GM18861 (cell line): ENCODE measurements around the gene TSPO2.

Experiments used
- ATAC-seq: cut with Tn5 transposase; IDR thresholded peaks from one replicate; pipeline ENCODE4 v1.9.1; 2021; ENCODE audit not compliant: unreplicated experiment

Gene TSPO2

GRCh38 chr6:41074692-41075436 is 32.6 kb downstream of the TSPO2 start:
- no peak for ATAC-seq

DNA sequence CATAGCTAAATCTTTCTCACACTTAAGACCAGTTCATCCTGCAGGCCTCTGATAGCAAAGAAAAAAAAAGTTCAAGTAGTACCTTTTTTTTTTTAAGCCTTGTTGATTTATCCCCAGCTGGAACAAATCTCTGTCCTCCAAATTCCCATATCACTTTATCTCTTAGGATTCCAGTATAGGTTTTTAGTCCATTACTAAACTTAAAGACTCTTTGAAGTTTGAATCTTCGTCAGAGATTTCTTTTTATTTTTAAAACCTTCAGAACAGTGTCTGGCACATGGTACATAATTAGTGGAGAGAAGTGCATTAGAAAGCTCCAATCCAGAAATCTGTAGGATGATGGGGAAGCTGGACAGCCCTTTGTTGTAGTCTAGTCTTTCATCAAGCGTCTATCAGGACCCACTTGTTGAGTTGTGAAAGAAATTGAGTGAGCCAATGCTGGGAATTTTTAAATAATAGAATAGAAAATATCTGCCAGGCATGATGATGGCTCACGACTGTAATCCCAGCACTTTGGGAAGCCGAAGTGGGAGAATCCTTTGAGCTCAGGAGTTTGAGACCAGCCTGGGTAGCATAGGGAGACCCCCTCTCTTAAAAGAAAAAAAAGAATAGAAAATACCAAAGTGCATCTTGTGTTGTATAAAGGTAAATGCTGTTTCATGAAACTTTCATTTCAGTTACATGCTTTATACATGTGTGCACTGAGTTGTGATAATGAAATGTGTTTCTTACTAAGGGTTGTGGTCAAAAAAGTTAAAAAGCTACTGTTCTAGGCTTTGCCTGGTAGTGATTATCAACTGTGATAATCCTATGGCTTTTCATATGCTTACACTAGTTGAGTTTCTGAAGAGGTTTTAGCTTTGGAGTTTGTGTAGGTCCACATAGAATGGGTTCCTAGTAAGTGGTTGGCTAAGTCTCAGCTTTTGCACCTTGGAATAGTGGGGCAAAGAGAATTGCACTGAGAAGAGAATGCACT is 33.7 kb downstream of the TSPO2 start:
- no peak for ATAC-seq

DNA sequence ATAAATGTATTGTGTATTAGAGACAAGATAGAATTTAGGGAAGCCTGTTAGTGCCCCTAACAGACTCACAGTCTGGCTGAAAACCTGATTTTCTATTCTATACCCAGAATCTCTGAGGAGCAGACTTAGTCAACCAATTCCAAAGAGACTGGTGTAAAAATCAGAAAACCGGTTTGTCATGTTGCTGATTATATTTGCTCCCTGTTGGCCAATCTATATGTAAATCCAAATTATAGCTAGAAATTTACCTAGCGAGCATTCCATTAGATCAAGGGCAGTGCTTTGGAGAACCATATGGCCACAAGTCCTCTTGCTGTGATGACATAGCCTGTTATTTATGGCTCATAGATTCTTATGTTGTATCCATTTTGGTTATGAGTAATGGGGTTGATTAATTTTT is 35.3 kb downstream of the TSPO2 start:
- ATAC-seq: no peak

- ATAC-seq: no peak
Measured at GRCh38 chr6:41078101-41078500, 35.8 kb downstream of the TSPO2 start.

GRCh38 chr6:41079080-41079479 is 36.8 kb downstream of the TSPO2 start:
- ATAC-seq: no peak

GRCh38 chr6:41080621-41081020 is 38.4 kb downstream of the TSPO2 start:
- ATAC-seq: no peak

DNA sequence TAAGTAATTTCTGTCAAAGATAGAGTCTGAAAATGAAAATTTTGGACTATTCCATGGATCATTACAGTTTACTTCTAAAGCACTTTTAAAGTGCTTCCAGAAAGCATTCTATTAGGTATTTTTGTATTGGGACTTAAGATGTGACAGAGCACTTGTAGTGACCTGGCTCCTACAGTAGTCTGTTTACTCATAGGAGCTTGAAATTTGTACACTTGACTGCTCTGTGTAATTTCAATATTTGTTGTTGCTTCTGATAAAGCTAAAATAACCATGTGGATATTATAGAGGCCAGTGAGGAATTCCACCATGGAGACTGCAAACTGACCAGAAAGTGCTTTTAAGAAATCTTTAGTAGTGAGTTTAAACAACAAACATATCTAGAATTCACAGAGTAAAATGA is 40.8 kb downstream of the TSPO2 start:
- ATAC-seq: no peak

DNA sequence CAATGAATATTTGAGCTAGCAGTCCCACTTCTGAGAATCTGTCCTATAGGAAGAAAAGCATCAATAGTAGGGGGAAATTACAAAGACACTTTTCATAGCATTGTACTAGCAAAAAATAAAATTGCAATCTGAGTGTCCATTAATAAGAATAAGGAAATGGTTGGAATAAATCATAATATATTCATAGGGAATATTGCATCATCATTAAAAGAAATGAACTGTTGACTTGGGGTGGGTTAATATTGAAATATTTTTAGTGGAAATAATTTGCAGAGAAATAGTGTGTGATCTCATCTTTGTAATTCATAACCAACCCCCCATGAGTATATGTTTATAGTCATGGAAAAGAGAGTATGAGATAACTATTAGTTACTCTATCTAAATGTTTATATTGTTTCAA is 42.9 kb downstream of the TSPO2 start:
- no peak for ATAC-seq

GRCh38 chr6:41088451-41088850 is 46.2 kb downstream of the TSPO2 start:
- no peak for ATAC-seq

DNA sequence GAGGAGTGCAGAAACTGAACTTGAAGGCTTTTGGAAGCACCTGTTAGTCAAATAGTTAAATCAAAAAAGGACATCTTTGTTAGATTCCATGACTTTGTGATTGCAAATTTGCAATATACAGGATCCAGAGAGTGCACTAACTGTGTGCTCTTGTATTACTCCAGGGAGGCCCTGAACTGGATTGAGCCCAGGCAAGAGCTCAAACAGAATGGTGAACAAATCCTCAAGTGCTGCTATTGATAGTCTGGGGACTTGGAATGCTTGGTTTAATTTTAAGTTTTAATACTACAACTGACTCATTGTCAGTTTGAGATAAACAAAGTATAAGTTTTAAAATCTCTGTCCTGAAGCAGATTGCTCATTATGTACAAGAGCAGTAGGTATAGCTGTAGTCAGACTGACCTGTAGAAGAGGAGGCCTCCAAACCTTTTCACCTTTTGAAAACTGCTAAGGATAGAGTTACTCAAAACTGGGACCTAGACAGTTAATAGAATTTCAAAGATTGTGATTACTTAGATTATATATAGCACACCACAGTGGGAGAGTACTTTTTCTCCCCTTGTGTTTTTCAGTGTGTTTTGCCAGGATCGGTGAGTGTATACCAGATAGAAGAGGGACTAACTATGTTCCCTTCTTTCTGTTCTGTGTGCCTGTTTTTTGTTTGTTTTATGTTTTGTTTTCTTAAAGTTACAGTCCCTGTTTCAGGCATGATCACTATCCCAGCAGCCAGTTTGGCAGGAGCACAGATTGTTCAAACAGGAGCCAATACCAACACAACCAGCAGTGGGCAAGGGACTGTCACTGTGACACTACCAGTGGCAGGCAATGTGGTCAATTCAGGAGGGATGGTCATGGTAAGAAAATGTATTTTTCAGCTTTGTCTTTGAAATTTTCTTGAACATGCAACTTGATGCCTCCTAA is 48.8 kb downstream of the TSPO2 start:
- no peak for ATAC-seq

DNA sequence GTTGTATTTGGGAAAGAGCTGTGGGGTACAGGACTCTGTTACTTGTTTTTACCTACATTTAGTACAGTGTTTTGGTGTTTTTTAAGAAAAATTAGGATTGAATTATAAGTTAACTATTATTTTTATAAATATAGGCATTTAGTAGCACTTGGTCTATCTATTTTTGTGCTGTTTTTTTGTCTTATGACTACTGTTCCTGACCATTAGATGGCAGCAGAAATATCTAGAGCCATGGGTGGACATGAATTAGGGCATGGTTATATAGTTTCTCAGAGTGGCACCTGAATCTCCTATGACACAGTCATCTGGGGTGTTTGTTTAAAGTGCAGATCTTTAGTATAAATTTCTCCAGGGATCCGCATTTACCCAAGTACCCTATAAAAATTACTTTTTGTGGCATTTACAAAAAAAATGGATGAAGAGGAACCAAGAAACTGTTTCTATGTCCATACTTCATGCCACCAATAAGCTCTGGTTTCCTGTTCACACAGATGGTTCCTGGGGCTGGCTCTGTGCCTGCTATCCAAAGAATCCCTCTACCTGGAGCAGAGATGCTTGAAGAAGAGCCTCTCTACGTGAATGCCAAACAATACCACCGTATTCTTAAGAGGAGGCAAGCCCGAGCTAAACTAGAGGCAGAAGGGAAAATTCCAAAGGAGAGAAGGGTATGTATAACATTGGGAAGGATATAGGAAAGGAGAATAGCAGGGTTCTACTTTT is 50.3 kb downstream of the TSPO2 start:
- no peak for ATAC-seq

GRCh38 chr6:41093729-41094128 is 51.5 kb downstream of the TSPO2 start:
- no peak for ATAC-seq
